Posterior cingulate gyrus (tissue), 11 donors: Measurements from ENCODE around the gene PLD1.
"Not testable (repeated sequence)": the region's sequence is repeated elsewhere in the genome, so short reads cannot be mapped to it uniquely, and the experiment has no call there.

Source experiments
- DNase-seq, 10 donors: peaks; one replicate each; pipeline versions ENCODE4 v3.0.0 to v3.0.0-alpha.2; 2020 to 2021; ENCODE audit warnings: mixed read lengths in 3 of 10
- intact Hi-C: fragments of 100-400 bp; cut with DNase I; formaldehyde crosslinking; loops from one replicate; pipeline ENCODE4 v1.15.1; 2023

The PLD1 gene

DNA sequence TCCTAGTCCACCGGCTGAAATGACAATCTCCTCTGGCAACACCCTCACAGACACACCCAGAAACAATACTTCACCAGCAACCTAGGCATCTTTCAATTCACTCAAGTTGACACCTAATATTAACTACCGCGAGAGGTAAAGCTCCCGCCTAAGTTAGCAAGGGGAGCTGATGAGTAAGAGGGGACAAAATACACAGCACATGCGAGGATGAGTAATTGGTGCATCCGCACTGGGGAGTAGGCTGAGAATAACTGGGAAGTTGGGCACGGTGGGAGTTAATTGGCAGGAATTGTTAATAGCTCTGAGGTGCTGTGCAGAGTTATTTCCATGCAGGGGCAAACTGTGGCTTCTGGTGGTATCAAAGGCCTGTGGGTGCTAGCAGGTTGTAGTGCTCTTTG is 14.5 kb upstream of the PLD1 start:
- intact Hi-C loops = no loop called here
- no peak for DNase-seq

- DNase-seq = peak in 1 of 10 donors; percentile 30
- intact Hi-C loops = no loop called here
Measured at GRCh38 chr3:171824116-171824515, 13.8 kb upstream of the PLD1 start.

DNA sequence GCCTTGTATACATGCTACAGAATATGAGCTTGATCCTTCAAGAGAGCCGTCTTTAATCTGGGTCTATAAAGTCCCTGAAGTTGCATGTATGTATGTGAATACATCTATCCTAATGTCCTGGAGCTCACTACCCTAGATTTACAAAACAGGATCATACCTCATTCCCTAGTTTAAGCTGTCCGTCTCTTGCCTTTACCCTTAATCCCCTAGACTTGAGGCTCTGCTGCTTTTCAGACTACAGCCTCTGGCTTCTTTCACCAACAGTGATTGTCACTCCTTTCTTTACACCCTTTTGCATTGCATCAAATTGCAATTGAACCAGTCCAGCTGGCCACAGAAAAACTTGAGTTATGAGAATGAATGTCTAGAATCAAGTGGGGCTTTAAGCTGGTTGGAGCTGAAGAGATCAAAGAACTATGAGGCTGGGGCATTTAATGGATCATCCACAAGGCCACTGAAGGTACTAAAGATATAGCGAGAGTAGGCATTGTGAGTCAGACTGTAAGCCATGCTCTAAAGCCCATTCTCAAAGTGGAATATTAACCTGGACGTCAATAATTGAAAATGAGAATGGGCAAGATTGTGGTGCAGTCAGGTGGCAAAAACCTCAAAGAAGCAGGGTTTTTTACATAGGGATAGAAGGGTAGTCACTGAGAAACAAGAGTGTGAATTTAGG is 12.3 kb upstream of the PLD1 start:
- no peak for DNase-seq
- intact Hi-C loops = no loop called here

DNA sequence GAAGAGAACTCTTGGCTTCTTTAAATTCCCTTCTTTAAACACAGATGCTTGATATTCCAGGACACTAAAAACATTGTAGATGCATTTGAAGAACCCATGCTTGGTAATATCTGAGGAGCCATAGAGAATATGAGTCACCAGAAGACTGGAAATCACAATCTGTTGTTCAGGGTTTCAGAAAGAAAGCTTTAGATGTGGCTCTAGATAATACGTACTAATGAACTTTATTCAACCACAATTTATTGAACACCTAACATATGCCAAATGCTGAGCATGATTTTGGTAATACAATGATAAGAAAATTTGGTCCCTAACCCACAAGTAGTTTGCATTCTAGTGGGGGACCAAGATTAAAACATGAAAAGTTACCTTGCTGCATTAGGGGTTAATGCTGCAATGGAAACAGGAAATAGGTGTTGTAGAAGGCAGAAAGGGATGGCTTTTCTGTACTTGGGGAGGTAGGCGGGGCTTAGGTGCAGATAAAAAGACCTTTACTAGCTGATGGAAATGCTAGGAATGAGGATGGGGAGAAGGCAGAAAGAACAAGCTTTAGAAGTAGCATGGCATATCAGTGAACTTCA is 11.6 kb upstream of the PLD1 start:
- intact Hi-C loops = no loop called here
- no peak for DNase-seq

DNA sequence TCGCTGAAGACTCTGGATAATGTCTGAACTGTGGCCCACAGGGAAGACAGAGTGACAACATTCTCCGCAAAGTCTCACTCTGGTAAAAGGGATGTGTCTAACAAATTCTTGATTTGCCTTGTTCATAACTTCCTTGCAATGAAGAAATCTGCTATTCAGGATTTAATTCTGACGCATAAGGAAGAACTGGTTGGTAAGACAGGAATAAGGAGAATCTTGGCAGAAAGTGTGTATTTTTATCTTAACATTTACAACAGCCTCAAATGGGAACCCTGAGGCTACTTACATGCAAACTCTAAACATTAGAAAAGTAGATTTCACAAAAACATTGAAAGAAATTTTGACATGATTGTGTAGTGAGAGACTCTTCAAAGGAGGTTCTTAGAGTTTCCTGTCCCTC is 10.8 kb upstream of the PLD1 start:
- no peak for DNase-seq
- intact Hi-C loops = no loop called here

DNA sequence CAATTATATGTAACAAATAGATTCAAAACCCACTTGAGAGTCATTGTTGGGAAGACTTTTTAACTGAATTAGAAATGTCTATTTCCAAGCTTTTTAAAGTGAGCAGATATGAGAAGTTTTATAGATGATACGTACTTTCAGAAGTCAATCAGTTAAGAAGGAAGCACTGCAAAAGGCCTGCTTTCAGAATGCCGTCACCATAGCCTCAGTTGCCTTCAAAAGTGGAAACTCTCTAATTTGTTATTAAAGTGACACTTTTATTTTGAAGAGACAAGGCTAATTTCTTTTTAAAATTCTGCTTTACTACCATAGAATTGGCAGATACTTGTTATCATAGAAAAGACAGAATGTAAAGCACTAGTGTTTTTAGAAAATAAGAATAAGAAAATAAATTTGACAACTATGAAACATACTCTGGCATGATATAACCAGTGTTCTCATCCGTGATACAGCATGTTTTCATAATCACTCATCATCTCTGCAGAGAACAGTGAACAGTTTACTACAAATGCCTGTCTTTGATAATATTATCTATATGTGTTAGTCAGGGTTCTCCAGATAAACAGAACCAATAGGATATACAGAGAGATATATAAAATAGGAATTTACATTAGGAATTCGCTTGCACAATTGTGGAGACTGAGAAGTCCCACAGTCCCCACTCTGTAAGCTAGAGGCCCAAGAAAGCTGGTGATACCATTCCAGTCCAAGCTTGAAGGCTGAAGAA is 7.0 kb upstream of the PLD1 start:
- DNase-seq = no peak
- intact Hi-C loops = no loop called here

- intact Hi-C loops = no loop called here
- DNase-seq = no peak
Measured at GRCh38 chr3:171815973-171816595, 5.8 kb upstream of the PLD1 start.

GRCh38 chr3:171814662-171815061 is 4.4 kb upstream of the PLD1 start:
- intact Hi-C loops, DNase-seq: not testable (repeated sequence)

GRCh38 chr3:171813897-171814460 is 3.7 kb upstream of the PLD1 start:
- DNase-seq = no peak

DNA sequence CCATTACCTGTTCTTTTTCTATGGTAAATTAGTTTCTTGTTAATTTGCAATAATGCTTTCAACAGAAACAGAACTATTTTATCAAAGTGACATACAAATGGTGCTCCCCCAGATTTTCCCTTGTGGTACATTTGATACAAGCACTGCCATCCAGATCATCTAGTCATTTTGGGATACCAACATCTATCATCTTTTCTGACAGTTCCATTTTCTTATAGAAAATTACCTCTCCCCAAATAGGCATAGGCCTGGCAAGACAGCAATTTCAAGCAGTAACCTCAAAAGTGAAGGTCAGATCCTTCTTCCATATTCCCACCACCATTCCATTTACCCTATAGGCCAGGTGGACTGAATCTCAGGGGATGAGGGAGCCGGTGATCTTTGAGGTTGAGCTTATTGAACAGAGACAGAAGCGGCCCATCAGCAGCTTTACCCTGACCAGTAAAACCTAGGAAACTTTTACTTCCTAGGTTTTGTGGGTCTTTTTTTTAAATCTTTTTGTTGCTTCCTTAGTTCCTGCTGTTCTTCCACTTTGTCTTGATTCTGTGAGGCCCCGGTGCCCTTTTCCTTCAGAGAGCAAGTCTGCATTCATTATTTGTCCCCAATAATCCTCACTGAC is 3.1 kb upstream of the PLD1 start:
- no peak for DNase-seq
- intact Hi-C loops = no loop called here

More at GRCh38 chr3:171813897-171814460, 3.7 kb upstream of the PLD1 start:
- intact Hi-C loops = no loop called here

- DNase-seq = no peak
- intact Hi-C loops = no loop called here
Measured at GRCh38 chr3:171812811-171813210, 2.5 kb upstream of the PLD1 start.

DNA sequence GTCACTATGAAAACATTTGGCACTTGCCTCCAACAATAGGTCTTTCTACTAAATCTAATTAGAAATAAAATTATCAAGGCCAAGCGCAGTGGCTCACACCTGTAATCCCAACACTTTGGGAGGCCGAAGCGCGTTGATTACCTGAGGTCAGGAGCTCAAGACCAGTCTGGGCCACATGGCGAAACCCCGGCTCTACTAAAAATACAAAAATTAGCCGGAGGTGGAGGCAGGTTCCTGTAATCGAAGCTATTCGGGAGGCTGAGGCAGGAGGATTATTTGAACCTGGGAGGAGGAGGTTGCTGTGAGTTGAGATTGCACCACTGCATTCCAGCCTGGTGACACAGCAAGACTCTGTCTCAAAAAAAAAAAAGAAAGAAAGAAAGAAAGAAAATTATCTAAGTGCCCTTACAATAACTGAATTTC is 1.6 kb upstream of the PLD1 start:
- no peak for DNase-seq
- intact Hi-C loops = no loop called here

DNA sequence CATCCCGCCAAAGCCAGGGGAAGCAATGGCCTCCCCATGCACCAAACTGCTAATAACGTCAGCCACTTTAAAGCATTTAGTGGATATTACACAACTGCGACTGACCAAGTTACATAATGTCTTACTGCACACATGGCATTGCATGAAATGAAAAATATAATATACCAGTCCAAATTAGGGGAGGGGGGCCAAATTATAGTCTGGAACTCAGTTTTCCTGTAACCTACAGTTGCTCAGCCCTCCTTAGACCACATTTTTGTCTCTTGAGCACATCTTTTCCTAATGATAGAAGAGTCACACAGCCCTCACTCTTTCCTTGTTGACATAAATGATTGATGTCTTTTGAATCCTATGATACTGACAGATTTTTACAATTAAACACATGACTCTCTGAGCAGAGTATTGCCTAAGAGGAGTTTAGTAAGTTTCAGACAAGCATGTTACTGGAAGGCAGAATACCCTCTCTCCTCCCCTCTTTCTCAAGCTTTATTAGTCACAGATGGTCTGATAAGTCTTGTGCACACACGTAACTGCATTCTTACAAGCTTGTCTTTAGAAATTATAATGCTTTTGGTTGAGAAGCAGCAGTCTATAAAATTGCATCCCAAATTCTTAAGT is 1.1 kb upstream of the PLD1 start:
- intact Hi-C loops = no loop called here
- no peak for DNase-seq

DNA sequence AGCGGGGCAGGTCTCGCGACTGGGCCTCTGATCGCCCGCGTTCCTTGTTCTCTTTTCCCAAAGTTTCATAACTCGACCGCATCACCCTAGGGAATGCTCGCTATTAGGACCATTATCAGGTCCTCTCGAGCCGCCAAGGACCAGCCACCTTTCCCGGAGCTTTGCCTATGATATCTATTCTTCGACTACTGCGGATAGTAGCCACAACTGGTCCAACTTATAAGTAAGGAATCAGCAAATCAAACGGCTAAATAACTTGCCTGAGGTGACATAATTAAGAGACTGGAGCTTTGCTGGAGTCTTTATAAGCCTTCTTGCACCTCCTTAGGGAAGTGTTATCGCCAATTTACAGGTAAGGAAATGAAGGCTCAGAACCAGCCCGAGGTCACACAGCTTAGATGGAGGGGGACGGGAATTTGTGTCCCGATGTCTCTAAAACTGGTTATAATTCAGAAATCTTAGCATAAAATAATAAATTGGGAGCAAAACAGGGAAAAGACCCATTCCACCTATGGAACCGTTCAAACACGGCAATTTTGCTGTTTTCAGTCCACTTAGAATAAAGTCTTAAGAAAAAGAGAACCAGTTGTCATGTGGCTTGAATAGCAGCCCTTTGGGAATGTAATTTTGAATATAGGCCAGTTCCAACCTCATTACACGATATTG is 479 bp upstream of the PLD1 start:
- intact Hi-C loops = no loop called here
- DNase-seq = no peak

GRCh38 chr3:171809611-171809860 is 747 bp downstream of the PLD1 start:
- intact Hi-C loops = no loop called here
- DNase-seq = no peak

DNA sequence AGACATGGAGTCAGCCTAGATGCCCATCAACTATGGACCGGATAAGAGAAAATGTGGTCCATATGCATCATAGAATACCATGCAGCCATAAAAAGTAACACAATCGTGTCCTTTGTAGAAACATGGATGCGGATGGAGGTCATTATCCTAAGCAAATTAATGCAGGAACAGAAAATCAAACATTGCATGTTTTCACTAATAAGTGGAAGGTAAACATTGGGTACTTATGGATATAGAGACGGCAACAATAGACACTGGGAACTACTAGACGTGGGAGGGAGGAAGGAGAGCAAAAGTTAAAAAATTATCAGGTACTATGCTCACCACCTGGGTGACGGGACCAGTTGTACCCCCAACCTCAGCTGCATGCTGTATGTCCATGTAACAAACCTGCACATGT is 2.5 kb downstream of the PLD1 start:
- intact Hi-C loops = no loop called here
- no peak for DNase-seq

DNA sequence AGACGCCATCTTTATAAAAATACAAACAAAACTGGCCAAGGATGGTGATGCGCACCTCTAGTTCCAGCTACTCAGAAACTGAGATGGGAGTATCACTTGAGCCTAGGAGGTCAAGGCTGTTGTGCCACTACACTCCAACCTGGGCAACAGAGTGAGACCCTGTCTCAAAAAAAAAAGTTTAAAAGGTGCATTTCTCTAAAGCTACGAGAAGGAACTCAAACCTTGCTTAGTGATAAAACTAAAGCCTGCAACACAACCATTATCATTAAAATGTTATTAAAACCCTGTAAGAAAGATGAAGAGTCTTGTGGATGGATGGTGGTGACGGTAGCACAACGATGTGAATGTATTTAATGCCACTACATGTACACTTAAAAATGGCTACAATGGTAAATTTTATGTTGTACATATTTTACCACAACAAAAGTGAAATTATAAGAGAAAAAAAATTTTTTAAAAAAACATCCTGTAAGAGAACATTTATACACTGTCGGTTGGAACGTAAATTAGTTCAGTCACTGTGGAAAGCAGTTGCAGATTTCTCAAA is 3.1 kb downstream of the PLD1 start:
- intact Hi-C loops = no loop called here
- DNase-seq = no peak

GRCh38 chr3:171806200-171807128 is 3.8 kb downstream of the PLD1 start:
- no peak for DNase-seq
- intact Hi-C loops = no loop called here

GRCh38 chr3:171805687-171806086 is 4.6 kb downstream of the PLD1 start:
- no peak for DNase-seq
- intact Hi-C loops = no loop called here
